HG03039 (cell line): ENCODE measurements around the gene PSMF1.

Experiments
- ATAC-seq: cut with Tn5 transposase; IDR thresholded peaks from one replicate; pipeline ENCODE4 v1.9.1; 2021; ENCODE audit warnings: mild to moderate bottlenecking, moderate library complexity; ENCODE audit not compliant: unreplicated experiment

The PSMF1 gene

GRCh38 chr20:1188347-1188746, 69.9 kb downstream of the PSMF1 start:
- no peak for ATAC-seq

- ATAC-seq = no peak
These were observed 71.4 kb downstream of the PSMF1 start for GRCh38 chr20:1189827-1190226.

- ATAC-seq = no peak
These were observed 72.4 kb downstream of the PSMF1 start for GRCh38 chr20:1190847-1191246.

GRCh38 chr20:1191299-1191698, 72.9 kb downstream of the PSMF1 start:
- ATAC-seq = no peak

GRCh38 chr20:1195226-1195625, 76.8 kb downstream of the PSMF1 start:
- ATAC-seq = no peak

GRCh38 chr20:1196634-1197033, 78.2 kb downstream of the PSMF1 start:
- ATAC-seq = no peak

- ATAC-seq = no peak
These were observed 79.4 kb downstream of the PSMF1 start for GRCh38 chr20:1197801-1198200.

GRCh38 chr20:1198751-1199150, 80.3 kb downstream of the PSMF1 start:
- ATAC-seq = no peak

- no peak for ATAC-seq
These were observed 80.9 kb downstream of the PSMF1 start for GRCh38 chr20:1199212-1199873.

GRCh38 chr20:1199964-1200363, 81.6 kb downstream of the PSMF1 start:
- no peak for ATAC-seq

- ATAC-seq = no peak
These were observed 84.5 kb downstream of the PSMF1 start, which contains the start of gene C20orf202 for GRCh38 chr20:1202762-1203504. Gene C20orf202 (plus strand): TSS chr20:1203454. CDS start chr20:1203586, 132 bp downstream.

GRCh38 chr20:1203630-1204029, 85.2 kb downstream of the PSMF1 start:
- no peak for ATAC-seq

- no peak for ATAC-seq
These were observed 85.7 kb downstream of the PSMF1 start for GRCh38 chr20:1204113-1204512.

GRCh38 chr20:1204576-1204975, 86.2 kb downstream of the PSMF1 start:
- ATAC-seq = no peak

- no peak for ATAC-seq
These were observed 87.4 kb downstream of the PSMF1 start for GRCh38 chr20:1205802-1206201.

GRCh38 chr20:1206366-1207148, 88.2 kb downstream of the PSMF1 start:
- ATAC-seq = no peak

- ATAC-seq = no peak
These were observed 89.0 kb downstream of the PSMF1 start for GRCh38 chr20:1207293-1207878.

GRCh38 chr20:1209447-1210387, 91.3 kb downstream of the PSMF1 start:
- ATAC-seq = no peak

- ATAC-seq = no peak
These were observed 92.1 kb downstream of the PSMF1 start for GRCh38 chr20:1210501-1210900.

- no peak for ATAC-seq
These were observed 93.6 kb downstream of the PSMF1 start for GRCh38 chr20:1212023-1212422.
